IPS-18c (cell line): ENCODE data around the gene WDR53.
"Not testable (repeated sequence)": the region's sequence is repeated elsewhere in the genome, so short reads cannot be mapped to it uniquely, and the experiment has no call there.

Source experiments
- H3K4me3 ChIP-seq: 2 replicates; pipeline ENCODE4 v1.7.0; 2013; ENCODE audit warnings: low read depth, mild to moderate bottlenecking, low read length, moderate library complexity; ENCODE audit not compliant: insufficient read depth
- H3K9me3 ChIP-seq: one replicate; pipeline ENCODE4 v1.6.1; 2013; ENCODE audit warnings: mild to moderate bottlenecking, low read length, moderate library complexity; ENCODE audit not compliant: control insufficient read depth, insufficient read depth

Gene WDR53

GRCh38 chr3:196568246-196569002 is at the start of gene WDR53, which contains the start of gene FBXO45:
WDR53 (minus strand) TSS chr3:196568554; CDS start chr3:196561475, 7,079 bp downstream.
FBXO45 (plus strand) TSS chr3:196568660; CDS start chr3:196568985, 325 bp downstream.
- Histone ChIP-seq H3K4me3 (peak within 1 kb of the TSS; percentile 99), H3K9me3 (no peaks in the 10 kb centered on the region)

- Histone ChIP-seq H3K4me3 (no peak overlapping the region), H3K9me3 (no peaks in the 10 kb centered on the region)
Measured at GRCh38 chr3:196617256-196617655, 48.9 kb upstream of the WDR53 start.

- H3K9me3 ChIP-seq, H3K4me3 ChIP-seq: not testable (repeated sequence)
Measured at GRCh38 chr3:196615234-196615633, 46.9 kb upstream of the WDR53 start.

GRCh38 chr3:196611761-196612483 is 43.6 kb upstream of the WDR53 start:
- no peak overlapping the region for H3K4me3 ChIP-seq
- H3K9me3 ChIP-seq: no peaks in the 10 kb centered on the region

- Histone ChIP-seq H3K9me3 (no peaks in the 10 kb centered on the region), H3K4me3 (no peak overlapping the region)
Measured at GRCh38 chr3:196609805-196610515, 41.6 kb upstream of the WDR53 start.

- Histone ChIP-seq H3K9me3 (no peaks in the 10 kb centered on the region), H3K4me3 (no peak overlapping the region)
Measured at GRCh38 chr3:196609343-196609775, 41.0 kb upstream of the WDR53 start.

GRCh38 chr3:196608693-196609092 is 40.3 kb upstream of the WDR53 start:
- Histone ChIP-seq H3K9me3 (no peaks in the 10 kb centered on the region), H3K4me3 (no peak overlapping the region)

- no peak overlapping the region for H3K4me3 ChIP-seq
- H3K9me3 ChIP-seq: no peaks in the 10 kb centered on the region
Measured at GRCh38 chr3:196604548-196604947, 36.2 kb upstream of the WDR53 start.

- Histone ChIP-seq H3K9me3 (no peaks in the 10 kb centered on the region), H3K4me3 (no peak overlapping the region)
Measured at GRCh38 chr3:196603683-196604082, 35.3 kb upstream of the WDR53 start.

- Histone ChIP-seq H3K4me3 (no peak overlapping the region), H3K9me3 (no peaks in the 10 kb centered on the region)
Measured at GRCh38 chr3:196602673-196603072, 34.3 kb upstream of the WDR53 start.

GRCh38 chr3:196600359-196600758 is 32.0 kb upstream of the WDR53 start:
- Histone ChIP-seq H3K4me3 (no peak overlapping the region), H3K9me3 (no peaks in the 10 kb centered on the region)

GRCh38 chr3:196599734-196600128 is 31.4 kb upstream of the WDR53 start:
- no peak overlapping the region for H3K4me3 ChIP-seq
- no peaks in the 10 kb centered on the region for H3K9me3 ChIP-seq

- H3K9me3 ChIP-seq, H3K4me3 ChIP-seq: not testable (repeated sequence)
Measured at GRCh38 chr3:196597971-196598733, 29.8 kb upstream of the WDR53 start.

- Histone ChIP-seq H3K9me3 (no peaks in the 10 kb centered on the region), H3K4me3 (no peak overlapping the region)
Measured at GRCh38 chr3:196596355-196596754, 28.0 kb upstream of the WDR53 start.

GRCh38 chr3:196590279-196590678 is 21.9 kb upstream of the WDR53 start:
- H3K4me3 ChIP-seq: no peak overlapping the region
- H3K9me3 ChIP-seq: no peaks in the 10 kb centered on the region

GRCh38 chr3:196585044-196585757 is 16.8 kb upstream of the WDR53 start:
- no peaks in the 10 kb centered on the region for H3K9me3 ChIP-seq

GRCh38 chr3:196572389-196572788 is 4.0 kb upstream of the WDR53 start:
- Histone ChIP-seq H3K9me3 (no peaks in the 10 kb centered on the region), H3K4me3 (no peak overlapping the region)

More at GRCh38 chr3:196585044-196585757, 16.8 kb upstream of the WDR53 start:
- no peak overlapping the region for H3K4me3 ChIP-seq
